ENCODE data around the gene CDKAL1.

CDKAL1 gene

DNA sequence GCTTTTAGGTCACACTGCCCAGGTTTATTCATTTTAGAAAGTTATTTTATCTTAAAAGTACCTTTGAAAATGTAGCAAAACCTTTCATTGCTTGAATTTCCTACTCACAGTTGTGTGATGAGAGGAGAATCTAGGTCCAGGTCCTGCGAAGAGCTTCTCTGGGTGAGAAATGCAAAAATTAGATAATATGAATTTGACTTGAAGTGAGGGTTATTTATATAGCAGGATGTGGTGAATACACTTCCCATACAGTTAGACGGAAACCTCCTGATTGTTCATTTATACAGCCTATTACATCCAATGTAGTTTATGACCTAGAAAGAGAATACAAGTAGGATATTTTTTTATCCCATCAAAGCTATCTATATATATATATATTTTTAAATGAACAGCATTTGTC, 30.5 kb downstream of the CDKAL1 start:
- H3K27me3 ChIP-seq (ENCODE audit: control insufficient read depth, insufficient read depth, low read length): no peaks in the 10 kb centered on the region
- TF ChIP-seq, protein P1, sequence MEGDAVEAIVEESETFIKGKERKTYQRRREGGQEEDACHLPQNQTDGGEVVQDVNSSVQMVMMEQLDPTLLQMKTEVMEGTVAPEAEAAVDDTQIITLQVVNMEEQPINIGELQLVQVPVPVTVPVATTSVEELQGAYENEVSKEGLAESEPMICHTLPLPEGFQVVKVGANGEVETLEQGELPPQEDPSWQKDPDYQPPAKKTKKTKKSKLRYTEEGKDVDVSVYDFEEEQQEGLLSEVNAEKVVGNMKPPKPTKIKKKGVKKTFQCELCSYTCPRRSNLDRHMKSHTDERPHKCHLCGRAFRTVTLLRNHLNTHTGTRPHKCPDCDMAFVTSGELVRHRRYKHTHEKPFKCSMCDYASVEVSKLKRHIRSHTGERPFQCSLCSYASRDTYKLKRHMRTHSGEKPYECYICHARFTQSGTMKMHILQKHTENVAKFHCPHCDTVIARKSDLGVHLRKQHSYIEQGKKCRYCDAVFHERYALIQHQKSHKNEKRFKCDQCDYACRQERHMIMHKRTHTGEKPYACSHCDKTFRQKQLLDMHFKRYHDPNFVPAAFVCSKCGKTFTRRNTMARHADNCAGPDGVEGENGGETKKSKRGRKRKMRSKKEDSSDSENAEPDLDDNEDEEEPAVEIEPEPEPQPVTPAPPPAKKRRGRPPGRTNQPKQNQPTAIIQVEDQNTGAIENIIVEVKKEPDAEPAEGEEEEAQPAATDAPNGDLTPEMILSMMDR (IDR thresholded peaks at IDR 0.05): no peak
- no peaks in the 10 kb centered on the region for H3K79me2 ChIP-seq
- no peak overlapping the region for H3K9ac ChIP-seq
- H3K4me2 ChIP-seq (ENCODE audit: low read length): no peak overlapping the region
- H3K36me3 ChIP-seq (ENCODE audit: control insufficient read depth, insufficient read depth, low read length): no peaks in the 10 kb centered on the region
- H3K27ac ChIP-seq: no peak overlapping the region
- H3K9me3 ChIP-seq (ENCODE audit: control insufficient read depth, low read length): no peaks in the 10 kb centered on the region
- H3K4me3 ChIP-seq (ENCODE audit: low read depth, low read length): no peak overlapping the region
- no peaks in the 10 kb centered on the region for H3K4me1 ChIP-seq
- H2AFZ ChIP-seq: no peak overlapping the region

DNA sequence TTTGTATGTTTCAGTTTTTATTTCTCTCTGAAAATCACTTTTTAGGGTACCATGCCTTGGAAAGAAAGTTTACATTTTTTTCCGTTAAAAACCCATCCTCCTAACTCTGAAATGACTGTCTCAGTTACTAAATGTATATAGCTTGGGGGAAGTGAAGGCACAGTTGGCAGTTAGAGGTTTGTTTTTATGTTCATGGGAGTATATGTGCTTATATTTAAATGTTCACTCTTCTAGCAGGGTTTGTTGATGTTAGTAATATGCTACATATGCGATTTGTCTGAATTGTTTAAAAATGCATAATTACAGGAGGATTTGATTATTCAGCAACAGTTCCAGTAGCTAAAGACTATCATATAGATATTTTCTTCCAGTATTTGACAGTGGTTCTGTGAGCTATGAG, 31.1 kb downstream of the CDKAL1 start:
- H3K4me2 ChIP-seq (ENCODE audit: low read length): no peak overlapping the region
- no peaks in the 10 kb centered on the region for H3K36me3 ChIP-seq (ENCODE audit: control insufficient read depth, insufficient read depth, low read length)
- H3K4me1 ChIP-seq: no peaks in the 10 kb centered on the region
- H3K79me2 ChIP-seq: no peaks in the 10 kb centered on the region
- no peak overlapping the region for H3K9ac ChIP-seq
- no peak overlapping the region for H3K27ac ChIP-seq
- H3K4me3 ChIP-seq (ENCODE audit: low read depth, low read length): no peak overlapping the region
- no peaks in the 10 kb centered on the region for H3K27me3 ChIP-seq (ENCODE audit: control insufficient read depth, insufficient read depth, low read length)
- no peak overlapping the region for H2AFZ ChIP-seq
- TF ChIP-seq, protein P1 (IDR thresholded peaks at IDR 0.05): no peak
- H3K9me3 ChIP-seq (ENCODE audit: control insufficient read depth, low read length): no peaks in the 10 kb centered on the region

DNA sequence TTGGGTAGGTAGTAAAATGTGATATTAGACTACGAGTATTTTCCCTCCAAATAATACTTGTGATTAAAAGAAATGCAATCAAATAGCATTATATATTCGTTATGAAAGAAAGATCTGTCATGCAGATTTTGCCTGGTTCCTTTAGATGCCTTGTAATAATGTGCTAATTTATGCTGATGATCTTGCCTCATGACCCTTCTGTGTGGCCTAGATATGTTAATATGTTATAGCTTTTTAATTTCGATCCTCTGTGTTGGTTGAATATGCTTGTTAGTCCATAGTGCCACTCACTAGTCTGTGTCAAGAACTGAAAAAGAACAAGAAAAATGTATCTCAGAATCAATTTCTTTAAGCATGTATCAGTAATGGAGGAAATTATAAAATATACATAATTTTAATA, 31.9 kb downstream of the CDKAL1 start:
- Histone ChIP-seq H2AFZ (no peak overlapping the region), H3K4me1 (no peaks in the 10 kb centered on the region), H3K27ac (no peak overlapping the region), H3K79me2 (no peaks in the 10 kb centered on the region), H3K9me3 (ENCODE audit: control insufficient read depth, low read length) (no peaks in the 10 kb centered on the region), H3K27me3 (ENCODE audit: control insufficient read depth, insufficient read depth, low read length) (no peaks in the 10 kb centered on the region), H3K36me3 (ENCODE audit: control insufficient read depth, insufficient read depth, low read length) (no peaks in the 10 kb centered on the region), H3K4me2 (ENCODE audit: low read length) (no peak overlapping the region), H3K4me3 (ENCODE audit: low read depth, low read length) (no peak overlapping the region), H3K9ac (no peak overlapping the region)
- TF ChIP-seq, protein P1 (IDR thresholded peaks at IDR 0.05): no peak

DNA sequence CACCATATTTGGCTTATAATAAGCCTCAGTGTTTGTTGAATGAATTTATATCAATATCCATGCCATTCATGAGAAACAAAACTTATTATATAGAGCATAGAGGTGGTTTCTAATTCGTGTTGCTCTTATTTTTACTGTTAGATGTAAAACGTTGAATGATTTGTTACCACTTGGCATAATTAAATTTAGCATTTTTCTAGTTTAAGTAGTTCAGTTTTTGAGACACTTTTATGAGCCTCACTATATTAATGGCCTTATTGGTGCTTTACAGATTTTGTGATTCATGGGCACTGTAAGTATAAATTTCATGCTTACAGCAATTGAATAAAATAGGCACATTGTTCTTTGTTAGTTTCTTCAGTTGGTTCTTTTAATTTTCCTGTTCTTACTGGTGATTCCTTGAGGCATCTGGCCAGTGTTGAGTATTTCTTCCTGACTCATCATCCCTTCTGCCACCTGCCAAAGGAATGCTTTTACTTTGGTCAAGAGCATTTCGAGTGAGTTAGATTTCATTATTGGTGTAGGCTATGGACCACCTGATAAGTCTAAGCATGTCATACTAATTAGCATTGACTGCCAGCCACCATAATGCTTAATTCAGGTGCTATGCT, 34.8 kb downstream of the CDKAL1 start:
- Histone ChIP-seq H3K27me3 (ENCODE audit: control insufficient read depth, insufficient read depth, low read length) (no peaks in the 10 kb centered on the region), H3K9me3 (ENCODE audit: control insufficient read depth, low read length) (no peaks in the 10 kb centered on the region), H3K79me2 (no peaks in the 10 kb centered on the region), H3K36me3 (ENCODE audit: control insufficient read depth, insufficient read depth, low read length) (no peaks in the 10 kb centered on the region), H3K4me2 (ENCODE audit: low read length) (no peak overlapping the region), H3K4me3 (ENCODE audit: low read depth, low read length) (no peak overlapping the region), H3K9ac (no peak overlapping the region), H3K4me1 (no peaks in the 10 kb centered on the region), H2AFZ (no peak overlapping the region), H3K27ac (no peak overlapping the region)
- TF ChIP-seq, protein P1 (IDR thresholded peaks at IDR 0.05): no peak

DNA sequence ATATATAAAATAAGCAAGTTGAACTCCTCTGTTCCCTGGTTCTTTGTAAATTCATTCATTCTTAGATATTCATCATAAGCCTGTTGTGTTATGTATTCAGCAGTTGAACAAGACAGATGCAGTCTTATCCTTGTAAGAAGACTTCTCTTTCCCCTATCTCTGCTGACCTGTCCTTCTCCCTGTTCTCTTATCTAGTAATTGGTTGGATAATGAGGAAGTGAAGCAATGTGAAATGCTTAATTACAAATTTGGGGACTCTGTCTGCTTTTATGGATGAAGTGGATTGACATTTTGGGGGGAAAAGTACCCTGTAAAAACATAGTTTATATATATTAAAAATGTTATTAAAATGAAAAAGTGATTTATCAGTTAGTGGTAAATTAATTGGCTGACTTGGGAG, 37.0 kb downstream of the CDKAL1 start:
- Histone ChIP-seq H3K36me3 (ENCODE audit: control insufficient read depth, insufficient read depth, low read length) (no peaks in the 10 kb centered on the region), H3K9me3 (ENCODE audit: control insufficient read depth, low read length) (no peaks in the 10 kb centered on the region), H3K27me3 (ENCODE audit: control insufficient read depth, insufficient read depth, low read length) (no peaks in the 10 kb centered on the region), H3K27ac (no peak overlapping the region), H3K79me2 (no peaks in the 10 kb centered on the region), H3K4me1 (no peaks in the 10 kb centered on the region), H2AFZ (no peak overlapping the region), H3K4me2 (ENCODE audit: low read length) (no peak overlapping the region), H3K4me3 (ENCODE audit: low read depth, low read length) (no peak overlapping the region), H3K9ac (no peak overlapping the region)
- TF ChIP-seq, protein P1 (IDR thresholded peaks at IDR 0.05): no peak

Measured in parathyroid adenoma (tissue), 2 donors.